ENCODE measurements around the gene ACAP2.
"Not testable (repeated sequence)": the region's sequence is repeated elsewhere in the genome, so short reads cannot be mapped to it uniquely, and the experiment has no call there.

ACAP2 gene

GRCh38 chr3:195442573-195443390 is at the start of gene ACAP2:
Gene ACAP2 (minus strand): TSS chr3:195443020. CDS start chr3:195442847, 173 bp downstream.
- in situ Hi-C loops (cut with MboI; ENCODE audit: low sequenced_read_pairs): no loop called here

DNA sequence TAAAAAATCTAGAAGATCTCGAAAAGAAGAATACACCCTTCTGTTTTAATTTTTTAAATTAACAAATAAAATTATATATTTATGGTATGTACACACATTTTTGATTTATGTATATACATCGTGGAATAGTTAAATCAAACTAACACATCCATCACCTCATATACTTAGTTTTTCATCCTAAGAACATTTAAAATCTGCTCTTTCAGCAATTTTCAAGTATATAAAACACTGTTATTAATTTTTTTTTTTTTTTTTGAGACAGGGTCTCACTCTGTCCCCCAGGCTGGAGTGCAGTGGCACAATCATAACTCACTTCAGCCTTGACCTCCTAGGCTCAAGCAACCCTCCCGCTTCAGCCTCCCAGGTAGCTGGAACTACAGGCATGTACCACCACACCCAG is 32.8 kb upstream of the ACAP2 start:
- in situ Hi-C loops (cut with MboI; ENCODE audit: low sequenced_read_pairs): no loop called here

- in situ Hi-C loops (cut with MboI; ENCODE audit: low sequenced_read_pairs): not testable (repeated sequence)
Measured at GRCh38 chr3:195475116-195475515, 32.3 kb upstream of the ACAP2 start.

DNA sequence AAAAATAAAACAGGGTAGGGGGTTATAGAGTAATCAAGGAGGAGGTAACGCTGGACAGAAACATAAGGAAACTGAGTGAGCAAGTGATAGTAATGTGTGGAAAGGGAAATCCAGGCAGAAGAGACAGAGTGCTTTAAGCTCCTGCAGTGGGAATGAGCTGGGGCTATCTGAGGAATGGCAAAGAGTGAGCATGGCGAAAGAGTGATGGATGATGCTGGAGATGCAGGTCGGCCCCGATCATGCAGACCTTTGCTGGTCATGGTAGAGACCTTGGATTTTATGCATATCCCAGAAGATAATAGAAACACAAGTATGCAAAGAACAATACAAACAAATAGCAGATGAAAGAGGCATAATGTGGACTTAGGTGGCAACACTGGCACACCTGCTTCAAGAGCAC is 26.0 kb upstream of the ACAP2 start:
- in situ Hi-C loops (cut with MboI; ENCODE audit: low sequenced_read_pairs): no loop called here

GRCh38 chr3:195468391-195468776 is 25.6 kb upstream of the ACAP2 start:
- in situ Hi-C loops (cut with MboI; ENCODE audit: low sequenced_read_pairs): no loop called here

- in situ Hi-C loops (cut with MboI; ENCODE audit: low sequenced_read_pairs): no loop called here
Measured at GRCh38 chr3:195467641-195468390, 25.0 kb upstream of the ACAP2 start.

DNA sequence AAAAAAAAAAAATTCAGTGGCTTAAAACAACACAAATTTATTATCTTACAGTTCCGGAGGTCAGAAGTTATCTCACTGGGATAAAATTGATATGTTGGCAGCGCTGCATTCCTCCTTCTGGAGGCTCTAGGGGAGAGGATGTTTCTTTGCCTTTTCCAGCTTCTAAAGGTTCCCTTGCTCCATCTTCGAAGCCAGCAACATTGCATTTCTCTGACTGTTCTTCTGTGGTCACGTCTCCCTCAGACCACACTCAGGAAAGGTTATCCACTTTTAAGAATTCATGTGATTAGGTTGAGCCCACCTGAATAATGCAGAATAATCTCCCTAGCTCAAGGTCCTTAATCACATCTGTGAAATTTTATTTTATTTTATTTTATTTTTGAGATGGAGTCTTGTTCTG is 23.4 kb upstream of the ACAP2 start:
- in situ Hi-C loops (cut with MboI; ENCODE audit: low sequenced_read_pairs): no loop called here

DNA sequence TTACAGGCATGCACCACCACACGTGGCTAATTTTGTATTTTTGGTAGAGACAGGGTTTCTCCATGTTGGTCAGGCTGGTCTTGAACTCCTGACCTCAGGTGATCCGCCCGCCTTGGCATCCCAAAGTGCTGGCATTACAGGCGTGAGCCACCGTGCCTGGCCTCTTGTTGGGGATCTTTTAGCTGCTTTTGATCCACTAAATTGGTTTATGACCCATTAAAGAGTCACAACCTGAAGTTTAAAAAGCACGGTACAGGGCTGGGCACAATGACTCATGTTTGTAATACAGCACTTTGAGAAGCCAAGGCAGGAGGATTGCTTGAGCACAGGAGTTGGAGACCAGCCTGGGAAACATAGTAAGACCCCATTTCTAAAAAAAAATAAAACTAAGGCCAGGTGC is 20.1 kb upstream of the ACAP2 start:
- in situ Hi-C loops (cut with MboI; ENCODE audit: low sequenced_read_pairs): not testable (repeated sequence)

- in situ Hi-C loops (cut with MboI; ENCODE audit: low sequenced_read_pairs): no loop called here
Measured at GRCh38 chr3:195462308-195462610, 19.4 kb upstream of the ACAP2 start.

- in situ Hi-C loops (cut with MboI; ENCODE audit: low sequenced_read_pairs): no loop called here
Measured at GRCh38 chr3:195461594-195462307, 18.9 kb upstream of the ACAP2 start.

DNA sequence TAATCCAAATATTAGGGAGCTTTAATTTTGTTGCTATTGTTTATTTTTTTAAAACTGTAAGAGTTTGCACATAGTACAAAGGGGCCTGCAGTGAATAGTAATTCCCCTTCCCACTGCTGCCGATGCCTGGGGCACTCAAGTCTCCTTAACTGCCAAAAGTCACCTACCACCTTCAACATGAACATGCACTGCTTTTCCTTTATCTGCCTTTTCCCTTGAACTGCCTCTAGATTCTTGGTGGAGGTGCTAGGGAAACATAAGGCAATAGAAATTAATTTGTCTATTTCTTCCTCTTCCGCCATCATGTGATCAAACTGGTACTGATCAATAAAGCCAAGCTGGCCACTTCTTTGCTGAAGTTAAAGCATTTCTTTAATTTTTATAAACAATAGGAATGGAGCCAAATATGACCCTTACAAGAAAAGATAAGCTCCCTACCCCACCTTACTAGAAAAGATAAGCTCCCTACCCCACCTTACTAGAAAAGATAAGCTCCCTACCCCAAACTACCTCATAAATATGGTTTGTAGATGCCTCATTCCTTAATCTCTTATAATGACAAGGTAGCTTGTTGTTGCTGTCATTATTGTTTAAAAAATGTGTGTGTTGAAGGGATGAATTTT is 17.4 kb upstream of the ACAP2 start:
- in situ Hi-C loops (cut with MboI; ENCODE audit: low sequenced_read_pairs): no loop called here

GRCh38 chr3:195458316-195458717 is 15.5 kb upstream of the ACAP2 start:
- in situ Hi-C loops (cut with MboI; ENCODE audit: low sequenced_read_pairs): loop anchor here (10.0 kb wide), 1 partner anchor 66 kb away; no protein-coding TSS in a partner anchor

- in situ Hi-C loops (cut with MboI; ENCODE audit: low sequenced_read_pairs): loop anchor here (10.0 kb wide), 1 partner anchor 69 kb away; no protein-coding TSS in a partner anchor
Measured at GRCh38 chr3:195455789-195456188, 13.0 kb upstream of the ACAP2 start.

DNA sequence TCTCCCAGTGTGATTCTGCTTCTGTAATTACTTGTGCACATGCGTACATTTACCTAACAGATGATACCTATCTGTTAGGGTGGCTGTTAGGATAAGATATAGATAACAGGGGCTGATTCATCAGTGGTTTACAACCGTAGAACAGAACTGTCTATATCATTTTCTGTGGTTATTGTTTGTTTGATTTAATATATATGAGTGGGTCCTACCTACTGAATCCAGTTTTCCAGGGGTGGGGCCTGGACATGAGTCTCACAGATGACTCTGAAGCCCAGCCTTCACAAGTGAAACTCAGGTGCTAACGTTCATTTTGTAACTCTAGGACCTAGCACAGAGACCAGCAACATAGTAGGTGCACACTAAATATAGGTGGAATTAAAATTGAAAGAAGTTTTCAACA is 10.4 kb upstream of the ACAP2 start:
- in situ Hi-C loops (cut with MboI; ENCODE audit: low sequenced_read_pairs): loop anchor here (10.0 kb wide), 1 partner anchor 72 kb away; no protein-coding TSS in a partner anchor

GRCh38 chr3:195451373-195452015 is 8.7 kb upstream of the ACAP2 start:
- in situ Hi-C loops (cut with MboI; ENCODE audit: low sequenced_read_pairs): loop anchor here (10.0 kb wide), 1 partner anchor 73 kb away; no protein-coding TSS in a partner anchor

DNA sequence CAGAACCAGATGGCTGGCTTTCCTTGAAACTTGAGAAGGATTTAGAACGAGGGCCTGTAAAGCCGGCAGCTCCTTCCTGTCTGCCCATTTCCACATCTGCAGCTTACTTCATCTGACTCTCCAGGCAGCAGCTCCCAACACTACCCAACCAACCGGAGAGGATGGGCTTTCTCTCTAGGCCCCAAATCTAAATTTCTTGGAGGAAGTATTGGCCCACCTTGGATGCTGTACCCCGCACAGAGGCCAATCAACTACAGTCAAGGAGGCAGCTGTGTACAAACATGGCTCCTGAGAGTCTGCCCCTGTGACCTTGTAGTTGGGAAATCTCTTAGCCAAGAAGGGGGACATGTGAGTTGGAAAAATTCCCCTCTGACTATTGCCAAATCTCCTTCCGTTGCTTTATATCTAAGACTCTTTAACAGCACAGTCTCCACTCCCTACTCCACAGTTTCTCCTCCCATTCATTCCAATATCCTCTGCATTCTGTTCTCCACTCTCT is 8.0 kb upstream of the ACAP2 start:
- in situ Hi-C loops (cut with MboI; ENCODE audit: low sequenced_read_pairs): loop anchor here (10.0 kb wide), 1 partner anchor 74 kb away; no protein-coding TSS in a partner anchor

- in situ Hi-C loops (cut with MboI; ENCODE audit: low sequenced_read_pairs): no loop called here
Measured at GRCh38 chr3:195448205-195448875, 5.5 kb upstream of the ACAP2 start.

DNA sequence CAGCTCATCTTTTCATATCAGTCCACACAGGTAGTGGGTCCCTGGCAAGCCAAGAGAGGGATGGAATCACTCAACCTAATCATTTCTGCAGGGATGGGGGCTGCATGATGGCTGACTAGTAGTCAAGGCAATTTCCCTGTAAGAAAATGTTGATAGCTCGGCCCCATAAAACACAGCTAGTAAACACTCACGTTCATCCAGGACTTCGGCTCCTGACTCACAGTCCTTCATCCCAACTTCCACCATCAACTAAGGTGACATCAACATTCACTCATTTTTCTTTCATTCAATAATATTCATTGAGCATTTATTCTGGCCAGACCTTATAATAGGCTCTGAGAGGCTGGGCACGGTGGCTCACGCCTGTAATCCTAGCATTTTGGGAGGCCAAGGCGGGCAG is 4.4 kb upstream of the ACAP2 start:
- in situ Hi-C loops (cut with MboI; ENCODE audit: low sequenced_read_pairs): no loop called here

DNA sequence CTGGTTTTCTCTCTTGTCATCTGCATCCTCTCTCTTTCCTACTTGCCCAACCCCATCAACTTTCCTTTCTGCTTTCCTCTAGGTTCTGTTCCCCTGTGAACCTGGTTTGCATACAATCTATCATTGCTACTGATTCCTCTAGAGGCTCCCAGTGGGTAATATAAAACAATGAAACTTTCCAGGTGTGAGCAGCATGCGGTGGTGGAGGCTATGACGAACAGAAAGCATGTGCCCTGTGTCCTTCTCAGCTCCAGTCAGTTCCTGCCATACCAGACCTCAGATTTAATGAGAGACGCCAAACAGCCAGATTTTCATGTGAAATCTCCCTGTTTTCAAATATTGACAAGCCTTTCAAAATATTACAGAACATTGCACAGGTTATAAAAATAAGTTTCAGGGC is 3.5 kb upstream of the ACAP2 start:
- in situ Hi-C loops (cut with MboI; ENCODE audit: low sequenced_read_pairs): no loop called here

DNA sequence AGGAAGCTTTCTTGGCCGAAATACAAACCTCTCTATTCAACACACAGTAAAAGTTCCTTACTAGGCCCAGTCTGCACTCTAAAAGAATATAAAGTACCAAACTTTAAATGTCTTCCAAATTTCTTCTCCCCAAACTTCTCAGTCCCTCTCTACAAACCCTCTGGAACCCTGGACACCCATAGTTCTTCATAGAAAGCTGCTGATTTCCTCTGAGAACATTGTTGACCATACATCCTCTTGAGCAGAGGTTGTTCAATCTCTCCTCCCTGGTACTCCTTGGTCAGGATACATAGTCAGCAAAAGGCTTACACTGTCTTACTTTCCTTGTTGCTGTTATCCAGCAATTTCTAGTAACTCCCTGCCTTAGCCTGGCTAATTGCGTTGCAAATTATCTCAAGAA is 3.1 kb upstream of the ACAP2 start:
- in situ Hi-C loops (cut with MboI; ENCODE audit: low sequenced_read_pairs): no loop called here

Data from HL-60/S4 (cell line).